T follicular helper cell (primary cell): ENCODE data around the gene FLAD1.

Source experiments
- DNase-seq: peaks from one replicate; pipeline ENCODE4 v3.0.0-alpha.2; 2020; ENCODE audit warnings: low read depth

FLAD1 gene

DNA sequence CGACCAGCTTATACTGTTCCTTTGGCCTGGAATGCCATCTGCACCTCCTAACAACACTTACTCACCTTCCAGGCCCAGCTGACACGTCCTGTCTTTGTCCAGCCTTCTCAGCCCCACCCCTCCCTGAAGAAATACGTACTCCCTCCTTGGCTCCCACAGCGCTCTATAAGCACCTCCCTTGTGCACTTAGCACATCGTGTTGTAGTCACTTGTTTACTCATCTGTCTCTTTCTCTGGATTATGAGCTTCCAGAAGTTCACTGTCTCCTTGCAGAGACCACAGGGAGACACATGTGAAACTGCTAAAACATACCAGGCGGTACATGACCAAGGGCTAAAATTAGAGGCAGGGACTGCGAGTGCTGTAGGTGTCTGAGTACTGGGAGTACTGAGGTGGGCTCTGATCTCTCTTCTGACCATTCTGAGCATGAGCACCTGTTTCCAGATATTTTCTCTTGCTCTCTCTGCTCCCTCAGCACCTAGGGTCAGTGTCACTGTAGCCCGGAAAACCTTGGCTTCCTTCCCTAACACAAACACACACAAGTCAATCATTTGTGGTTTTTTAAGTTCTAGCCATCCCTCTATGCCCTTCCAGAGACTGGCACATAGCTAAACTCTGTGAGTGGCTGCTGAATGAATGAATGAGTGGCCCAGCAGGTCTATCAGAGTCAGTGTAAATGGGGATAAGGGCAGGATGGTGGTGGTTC, 55.6 kb downstream of the FLAD1 start:
- DNase-seq: no peak

DNA sequence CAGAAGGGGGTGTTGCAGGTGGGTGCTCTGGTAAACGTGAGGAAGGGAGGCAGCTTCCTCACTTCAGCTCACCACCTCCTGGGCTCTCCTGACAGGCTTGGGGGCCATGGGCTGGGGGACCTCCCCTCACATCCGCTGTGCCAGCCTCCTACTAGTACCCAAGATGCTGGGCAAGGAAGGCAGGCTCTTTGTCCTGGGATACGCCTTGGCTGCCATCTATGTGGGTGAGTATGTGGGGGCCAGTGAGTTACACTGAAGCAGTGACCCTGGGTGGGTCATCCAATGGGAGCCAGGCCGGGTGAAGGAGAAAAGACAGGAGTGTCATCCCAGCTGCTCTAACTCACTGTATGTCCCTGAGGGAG, 56.1 kb downstream of the FLAD1 start:
- no peak for DNase-seq

DNA sequence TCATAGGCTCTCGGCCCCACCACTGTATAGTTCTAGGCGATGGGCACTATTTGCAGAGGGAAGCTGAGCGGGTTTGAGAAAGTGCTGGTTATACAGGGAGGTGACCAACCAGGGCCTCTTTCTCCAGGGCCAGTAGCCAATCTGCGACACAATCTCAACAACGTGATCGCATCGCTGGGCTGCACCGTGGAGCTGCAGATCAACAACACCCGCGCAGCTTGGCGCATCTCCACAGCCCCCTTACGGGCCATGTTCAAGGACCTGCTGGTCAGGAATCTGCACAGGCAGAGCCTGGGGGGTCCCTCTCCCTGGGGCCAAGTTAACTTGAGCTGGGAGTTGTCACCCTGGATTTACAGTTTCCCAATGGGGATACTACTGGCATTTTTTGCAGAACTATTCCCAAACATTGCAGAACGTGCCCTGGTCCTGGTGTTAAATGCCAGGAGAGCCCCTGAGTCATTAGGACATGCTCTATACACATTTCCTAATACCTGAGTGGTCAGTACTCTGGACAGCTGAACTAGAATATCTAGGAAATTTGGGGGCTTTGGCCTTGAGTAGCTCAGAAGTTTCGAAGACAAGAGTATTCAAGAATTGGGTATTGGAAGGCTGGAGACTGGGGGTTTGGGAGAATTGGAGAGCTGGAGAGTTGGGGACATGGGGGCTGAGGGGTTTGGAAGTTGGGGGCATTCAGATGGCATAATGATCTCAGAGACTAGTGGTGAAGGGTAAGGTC, 57.4 kb downstream of the FLAD1 start:
- no peak for DNase-seq
